Spleen (tissue), 11 donors: ENCODE results near the gene DEFB113. TPM values are rescaled to one million over a fixed set of nuclear protein-coding genes. Genes with fewer than 3 reads are reported as not detected.

ENCODE experiments used
- DNase-seq: peaks from one replicate; pipeline ENCODE4 v3.0.0-alpha.2; 2020
- H3K27ac ChIP-seq, 8 donors: fragments of 200-600 bp; sonication (generic) in 7 of 8; 1 replicate in 4 of 8; 2 replicates in 4 of 8; pipeline versions ENCODE4 v1.5.0 to v1.8.0; 2016 to 2021; ENCODE audit warnings: inconsistent platforms in 4 of 8, mild to moderate bottlenecking in 4 of 8, moderate library complexity in 1 of 8
- H3K27me3 ChIP-seq, 7 donors: fragments of 200-600 bp; sonication (generic) in 6 of 7; replicated peaks in 1 of 7; 1 replicate in 4 of 7; 2 replicates in 3 of 7; pipeline versions ENCODE4 v1.5.0 to v1.8.0; 2016 to 2021; ENCODE audit warnings: inconsistent platforms in 3 of 7, mild to moderate bottlenecking in 1 of 7
- H3K36me3 ChIP-seq, 6 donors: fragments of 200-600 bp; sonication (generic) in 5 of 6; 1 replicate in 4 of 6; 2 replicates in 2 of 6; pipeline versions ENCODE4 v1.5.0 to v1.8.0; 2016 to 2021; ENCODE audit warnings: inconsistent platforms in 2 of 6
- H3K4me1 ChIP-seq, 6 donors: fragments of 200-600 bp; sonication (generic) in 5 of 6; 1 replicate in 3 of 6; 2 replicates in 3 of 6; pipeline versions ENCODE4 v1.5.0 to v1.8.0; 2016 to 2021; ENCODE audit warnings: inconsistent platforms in 3 of 6
- H3K4me3 ChIP-seq, 8 donors: fragments of 200-600 bp; sonication (generic) in 7 of 8; 1 replicate in 4 of 8; 2 replicates in 4 of 8; pipeline versions ENCODE4 v1.5.0 to v1.8.0; 2016 to 2021; ENCODE audit warnings: inconsistent platforms in 4 of 8, mild to moderate bottlenecking in 4 of 8, moderate library complexity in 2 of 8
- H3K9me3 ChIP-seq, 8 donors: fragments of 200-600 bp; sonication (generic) in 7 of 8; 1 replicate in 4 of 8; 2 replicates in 4 of 8; pipeline versions ENCODE4 v1.5.0 to v1.8.0; 2016 to 2021; ENCODE audit warnings: inconsistent platforms in 4 of 8
- CTCF ChIP-seq, 11 experiments: fragments of 200-600 bp in 7 of 11; fragments of 450-650 bp in 4 of 11; sonication (generic) in 4 of 11; IDR thresholded peaks in 8 of 11; conservative IDR thresholded peaks in 3 of 11; 1 replicate in 7 of 11; 2 replicates in 4 of 11; pipeline versions ENCODE4 v1.4.0 to v1.8.0; 2016 to 2021; ENCODE audit warnings: antibody characterized with exemption in 11 of 11, inconsistent platforms in 4 of 11, mild to moderate bottlenecking in 1 of 11
- POLR2A ChIP-seq, 3 donors: fragments of 450-650 bp; IDR thresholded peaks; one replicate each; pipeline ENCODE4 v1.5.1; 2017; ENCODE audit warnings: antibody characterized with exemption in 3 of 3, mild to moderate bottlenecking in 1 of 3
- POLR2AphosphoS5 ChIP-seq, 3 donors: sonication (generic); formaldehyde crosslinking; IDR thresholded peaks; one replicate each; pipeline ENCODE4 v1.5.1; 2017; ENCODE audit warnings: antibody characterized with exemption in 3 of 3
- WGBS, 5 donors: extraction: QIAGEN DNeasy Blood & Tissue Kit in 3 of 5; methylation state at CpG; one replicate each; pipeline versions ENCODE4 v1.1.5 to v1.1.7; 2013 to 2018; 5-methylcytosine and 5-hydroxymethylcytosine counted together
- intact Hi-C: fragments of 100-400 bp; cut with DNase I; formaldehyde crosslinking; loops from one replicate; pipeline ENCODE4 v1.15.0; 2023; ENCODE audit warnings: low total_unique reads
- polyA plus RNA-seq, 3 donors: library from polyadenylated mRNA; stranded (reverse); fragments of 200-250 nt; gene quantifications; one replicate each; pipeline ENCODE4 v1.2.1, GENCODE V29; 2013
- total RNA-seq, 7 donors: library from RNA; depleted of rRNA in 3 of 7; stranded (reverse); fragments of >200 nt in 3 of 7; fragmentation: NEBNext Ultra II Directional in 4 of 7; extraction: Animal tissue kit (Norgen Biotek cat#: 25700) in 4 of 7; gene quantifications; one replicate each; pipeline versions ENCODE4 v1.1.0 to v1.2.1, GENCODE V29; 2016 to 2021
- donor health status: healthy with polysubstance abuse.
- donor health status: DM: no; HTN: no; CAD: no; lungs with moderate emphysema.
- donor health status: DM: no; HTN: no; CAD: no.
- donor health status: Bipolar disorder and iron deficiency.
- donor health status: healthy.
- donor health status: DM: no; HTN: no; CAD: no.
- donor health status: DM: yes; HTN: yes; CAD: no.

Gene DEFB113
- total and polyA plus RNA-seq, 10 donors: not detected

GRCh38 chr6:49939993-49940498, 29.4 kb downstream of the DEFB113 start:
- no peak for DNase-seq
- Histone ChIP-seq H3K9me3 (peaks cover 0 to 12% (median 7%) of the 10 kb centered on the region in 8 donors), H3K27me3 (no peaks in the 10 kb centered on the region), H3K4me1 (no peaks in the 10 kb centered on the region), H3K36me3 (no peaks in the 10 kb centered on the region), H3K27ac (no peak overlapping the region), H3K4me3 (no peak overlapping the region)
- 64 to 83% (median 71%) methylated on average over 3 of the region's 3 CpGs for WGBS, 5 donors
- TF ChIP-seq CTCF (IDR thresholded peaks at IDR 0.05 in 8 of 11, conservative IDR thresholded peaks at IDR 0.05 in 3 of 11) (no peak), POLR2AphosphoS5 (IDR thresholded peaks at IDR 0.05) (no peak), POLR2A (IDR thresholded peaks at IDR 0.05) (no peak)
- intact Hi-C loops: no loop called here

- DNase-seq: no peak
- intact Hi-C loops: no loop called here
- H3K27me3 ChIP-seq: no peaks in the 10 kb centered on the region
- H3K9me3 ChIP-seq: no peaks in the 10 kb centered on the region
- H3K4me3 ChIP-seq: no peak overlapping the region
- TF ChIP-seq CTCF (IDR thresholded peaks at IDR 0.05 in 8 of 11, conservative IDR thresholded peaks at IDR 0.05 in 3 of 11) (no peak), POLR2AphosphoS5 (IDR thresholded peaks at IDR 0.05) (no peak), POLR2A (IDR thresholded peaks at IDR 0.05) (no peak)
- no peak overlapping the region for H3K27ac ChIP-seq
- no peaks in the 10 kb centered on the region for H3K4me1 ChIP-seq
- no peaks in the 10 kb centered on the region for H3K36me3 ChIP-seq
Observed at GRCh38 chr6:49937811-49938210, 31.6 kb downstream of the DEFB113 start.

- H3K4me1 ChIP-seq: no peaks in the 10 kb centered on the region
- H3K27ac ChIP-seq: no peak overlapping the region
- intact Hi-C loops: no loop called here
- no peak overlapping the region for H3K4me3 ChIP-seq
- TF ChIP-seq POLR2AphosphoS5 (IDR thresholded peaks at IDR 0.05) (no peak), POLR2A (IDR thresholded peaks at IDR 0.05) (no peak)
- no peaks in the 10 kb centered on the region for H3K36me3 ChIP-seq
- H3K27me3 ChIP-seq: no peaks in the 10 kb centered on the region
- 43 to 69% (median 62%) methylated on average over 2 of the region's 2 CpGs for WGBS, 5 donors
- no peak for DNase-seq
- H3K9me3 ChIP-seq: no peaks in the 10 kb centered on the region
Observed at GRCh38 chr6:49937017-49937416, 32.4 kb downstream of the DEFB113 start.

- H3K36me3 ChIP-seq: no peaks in the 10 kb centered on the region
- intact Hi-C loops: no loop called here
- H3K27me3 ChIP-seq: no peaks in the 10 kb centered on the region
- H3K27ac ChIP-seq: no peak overlapping the region
- H3K9me3 ChIP-seq: no peaks in the 10 kb centered on the region
- DNase-seq: no peak
- no peak overlapping the region for H3K4me3 ChIP-seq
- TF ChIP-seq CTCF (IDR thresholded peaks at IDR 0.05 in 8 of 11, conservative IDR thresholded peaks at IDR 0.05 in 3 of 11) (no peak), POLR2AphosphoS5 (IDR thresholded peaks at IDR 0.05) (no peak), POLR2A (IDR thresholded peaks at IDR 0.05) (no peak)
- 72 to 90% (median 80%) methylated on average over 3 of the region's 3 CpGs for WGBS, 5 donors
- no peaks in the 10 kb centered on the region for H3K4me1 ChIP-seq
Observed at GRCh38 chr6:49935387-49935786, 34.0 kb downstream of the DEFB113 start.

GRCh38 chr6:49934770-49935169, 34.7 kb downstream of the DEFB113 start:
- Histone ChIP-seq H3K27me3 (no peaks in the 10 kb centered on the region), H3K4me3 (no peak overlapping the region), H3K4me1 (no peaks in the 10 kb centered on the region), H3K9me3 (no peaks in the 10 kb centered on the region), H3K36me3 (no peaks in the 10 kb centered on the region), H3K27ac (no peak overlapping the region)
- no peak for DNase-seq
- WGBS, 5 donors: 44 to 88% (median 54%) methylated on average over 1 of the region's 1 CpG
- TF ChIP-seq CTCF (IDR thresholded peaks at IDR 0.05 in 8 of 11, conservative IDR thresholded peaks at IDR 0.05 in 3 of 11): no peak
- no peak for TF ChIP-seq POLR2A (IDR thresholded peaks at IDR 0.05)
- TF ChIP-seq POLR2AphosphoS5 (IDR thresholded peaks at IDR 0.05): no peak
- intact Hi-C loops: no loop called here
